Ovary (tissue), 9 donors: Measurements from ENCODE around the gene ADGRF1. TPM values are rescaled to one million over a fixed set of nuclear protein-coding genes. Genes with fewer than 3 reads are reported as not detected.

Source experiments
- DNase-seq, 5 donors: peaks; one replicate each; pipeline ENCODE4 v3.0.0-alpha.2; 2019 to 2020
- H3K27ac ChIP-seq, 2 donors: fragments of 200-600 bp; one replicate each; pipeline versions ENCODE4 v1.5.1 to v1.8.0; 2019 to 2022
- H3K27me3 ChIP-seq: fragments of 200-600 bp; one replicate; pipeline ENCODE4 v1.8.0; 2022
- H3K36me3 ChIP-seq: fragments of 200-600 bp; sonication (generic); one replicate; pipeline ENCODE4 v1.5.1; 2019
- H3K4me1 ChIP-seq: one replicate; pipeline ENCODE4 v1.8.1; 2013; ENCODE audit warnings: mild to moderate bottlenecking, moderate library complexity; ENCODE audit not compliant: insufficient read depth
- H3K4me3 ChIP-seq: fragments of 200-600 bp; sonication (generic); one replicate; pipeline ENCODE4 v1.5.1; 2017
- H3K9me3 ChIP-seq, 2 donors: fragments of 200-600 bp in 1 of 2; sonication (generic) in 1 of 2; one replicate each; pipeline versions ENCODE4 v1.5.1 to v1.8.1; 2013 to 2019; ENCODE audit warnings: mild to moderate bottlenecking in 1 of 2, moderate library complexity in 1 of 2
- EP300 ChIP-seq: sonication (generic); formaldehyde crosslinking; IDR thresholded peaks from one replicate; pipeline ENCODE4 v1.6.1; 2017; ENCODE audit warnings: antibody characterized with exemption
- POLR2A ChIP-seq: fragments of 450-650 bp; IDR thresholded peaks from one replicate; pipeline ENCODE4 v1.6.1; 2017; ENCODE audit warnings: antibody characterized with exemption, mild to moderate bottlenecking, moderate library complexity
- WGBS, 3 donors: extraction: QIAGEN DNeasy Blood & Tissue Kit in 1 of 3; methylation state at CpG; one replicate each; pipeline versions ENCODE4 v1.1.5 to v1.1.7; 2013 to 2017; 5-methylcytosine and 5-hydroxymethylcytosine counted together
- intact Hi-C, 4 donors: fragments of 100-400 bp; cut with DNase I; formaldehyde crosslinking; loops; one replicate each; pipeline versions ENCODE4 v1.11.0 to v1.15.1; 2022 to 2023
- polyA plus RNA-seq, 2 donors: library from polyadenylated mRNA; stranded (reverse); fragments of 200-250 nt in 1 of 2; fragments of 350-450 nt in 1 of 2; fragmentation: Illumina TruSeq in 1 of 2; extraction: RNeasy Lipid Tissue Mini Kit (QIAGEN cat#74804) in 1 of 2; gene quantifications; one replicate each; pipeline ENCODE4 v1.2.3, GENCODE V29; 2013 to 2014
- total RNA-seq, 7 donors: library from RNA; depleted of rRNA in 2 of 7; stranded (reverse); fragments of >200 nt in 2 of 7; fragmentation: NEBNext Ultra II Directional in 3 of 7; extraction: Animal tissue kit (Norgen Biotek cat#: 25700) in 3 of 7; gene quantifications; one replicate each; pipeline versions ENCODE4 v1.1.0 to v1.2.4, GENCODE V29; 2016 to 2023
- TF ChIP-seq, protein P1 (sequence below), 3 donors: fragments of 450-650 bp in 2 of 3; fragments of 200-600 bp in 1 of 3; IDR thresholded peaks; one replicate each; pipeline versions ENCODE4 v1.5.1 to v1.8.0; 2016 to 2022; ENCODE audit warnings: antibody characterized with exemption in 3 of 3, mild to moderate bottlenecking in 1 of 3
- donor health status: DM: no; HTN: no; CAD: no; lungs with moderate emphysema.
- donor health status: DM: no; HTN: no; CAD: no.
- donor health status: Bipolar disorder and iron deficiency.
- donor health status: DM: yes; HTN: yes; CAD: no.
- donor health status: DM: no; HTN: no; CAD: no.
- donor health status: DM: yes; HTN: yes; CAD: no.

The ADGRF1 gene
- total and polyA plus RNA-seq, 9 donors: 0.11 to 1.2 (median 0.24) TPM; not detected in 6

GRCh38 chr6:47005486-47005885, 36.6 kb downstream of the ADGRF1 start:
- TF ChIP-seq, protein P1, sequence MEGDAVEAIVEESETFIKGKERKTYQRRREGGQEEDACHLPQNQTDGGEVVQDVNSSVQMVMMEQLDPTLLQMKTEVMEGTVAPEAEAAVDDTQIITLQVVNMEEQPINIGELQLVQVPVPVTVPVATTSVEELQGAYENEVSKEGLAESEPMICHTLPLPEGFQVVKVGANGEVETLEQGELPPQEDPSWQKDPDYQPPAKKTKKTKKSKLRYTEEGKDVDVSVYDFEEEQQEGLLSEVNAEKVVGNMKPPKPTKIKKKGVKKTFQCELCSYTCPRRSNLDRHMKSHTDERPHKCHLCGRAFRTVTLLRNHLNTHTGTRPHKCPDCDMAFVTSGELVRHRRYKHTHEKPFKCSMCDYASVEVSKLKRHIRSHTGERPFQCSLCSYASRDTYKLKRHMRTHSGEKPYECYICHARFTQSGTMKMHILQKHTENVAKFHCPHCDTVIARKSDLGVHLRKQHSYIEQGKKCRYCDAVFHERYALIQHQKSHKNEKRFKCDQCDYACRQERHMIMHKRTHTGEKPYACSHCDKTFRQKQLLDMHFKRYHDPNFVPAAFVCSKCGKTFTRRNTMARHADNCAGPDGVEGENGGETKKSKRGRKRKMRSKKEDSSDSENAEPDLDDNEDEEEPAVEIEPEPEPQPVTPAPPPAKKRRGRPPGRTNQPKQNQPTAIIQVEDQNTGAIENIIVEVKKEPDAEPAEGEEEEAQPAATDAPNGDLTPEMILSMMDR (IDR thresholded peaks at IDR 0.05): no peak
- TF ChIP-seq EP300 (no peak), POLR2A (no peak)
- no peaks in the 10 kb centered on the region for H3K27me3 ChIP-seq
- H3K9me3 ChIP-seq: no peaks in the 10 kb centered on the region
- no peak for DNase-seq
- H3K27ac ChIP-seq: no peak overlapping the region
- 92 to 98% (median 97%) methylated on average over 1 of the region's 1 CpG for WGBS, 3 donors
- H3K36me3 ChIP-seq: no peaks in the 10 kb centered on the region
- H3K4me1 ChIP-seq: no peaks in the 10 kb centered on the region
- H3K4me3 ChIP-seq: no peak overlapping the region
- intact Hi-C loops: no loop called here

GRCh38 chr6:47004463-47004862, 37.7 kb downstream of the ADGRF1 start:
- Histone ChIP-seq H3K4me1 (no peaks in the 10 kb centered on the region), H3K4me3 (no peak overlapping the region), H3K9me3 (no peaks in the 10 kb centered on the region), H3K27me3 (no peaks in the 10 kb centered on the region), H3K27ac (no peak overlapping the region), H3K36me3 (no peaks in the 10 kb centered on the region)
- WGBS, 3 donors: 24 to 36% (median 31%) methylated on average over 3 of the region's 3 CpGs
- no peak for TF ChIP-seq POLR2A
- TF ChIP-seq EP300: no peak
- TF ChIP-seq, protein P1 (IDR thresholded peaks at IDR 0.05): no peak
- intact Hi-C loops: no loop called here
- no peak for DNase-seq

GRCh38 chr6:47000842-47001241, 41.3 kb downstream of the ADGRF1 start:
- H3K27ac ChIP-seq: no peak overlapping the region
- intact Hi-C loops: no loop called here
- no peak for DNase-seq
- TF ChIP-seq, protein P1 (IDR thresholded peaks at IDR 0.05): no peak
- TF ChIP-seq EP300 (no peak), POLR2A (no peak)
- H3K4me1 ChIP-seq: no peaks in the 10 kb centered on the region
- 95 to 99% (median 95%) methylated on average over 4 of the region's 4 CpGs for WGBS, 3 donors
- no peaks in the 10 kb centered on the region for H3K27me3 ChIP-seq
- no peaks in the 10 kb centered on the region for H3K36me3 ChIP-seq
- H3K9me3 ChIP-seq: no peaks in the 10 kb centered on the region
- H3K4me3 ChIP-seq: no peak overlapping the region

DNA sequence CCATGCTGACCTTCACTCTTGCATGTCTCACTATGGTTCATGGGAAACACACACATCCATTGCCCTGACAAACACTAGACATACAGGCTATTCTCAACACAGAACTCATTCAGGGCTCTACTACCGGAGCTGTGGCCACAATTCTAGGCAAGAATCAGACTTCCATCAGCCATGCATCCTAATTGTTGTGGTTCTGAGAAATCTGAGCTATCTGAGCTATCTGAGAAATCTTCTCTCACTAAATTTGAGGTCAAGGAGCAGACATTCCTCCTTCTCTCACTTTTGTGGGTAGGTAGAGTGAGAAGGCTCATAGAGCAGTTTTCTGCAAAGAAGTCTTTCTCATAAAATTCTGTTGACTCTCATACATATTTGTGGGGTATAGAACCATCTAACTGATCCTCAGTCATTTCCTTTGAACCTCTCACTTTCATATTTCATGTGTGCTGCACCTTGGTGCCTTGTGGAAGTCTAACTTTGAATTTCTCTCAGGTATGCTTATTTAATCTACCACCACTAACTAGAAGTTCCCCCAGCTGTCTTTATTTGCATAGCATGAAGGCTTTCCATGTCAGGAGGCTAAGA, 43.6 kb downstream of the ADGRF1 start:
- Histone ChIP-seq H3K9me3 (no peaks in the 10 kb centered on the region), H3K4me1 (no peaks in the 10 kb centered on the region), H3K4me3 (no peak overlapping the region), H3K36me3 (no peaks in the 10 kb centered on the region), H3K27ac (no peak overlapping the region), H3K27me3 (no peaks in the 10 kb centered on the region)
- no peak for DNase-seq
- TF ChIP-seq POLR2A: no peak
- TF ChIP-seq EP300: no peak
- TF ChIP-seq, protein P1 (IDR thresholded peaks at IDR 0.05): no peak
- 91 to 100% (median 92%) methylated on average over 1 of the region's 1 CpG for WGBS, 3 donors
- intact Hi-C loops: no loop called here
